Loucy (cell line): ENCODE results near the gene DIPK1A.

Source experiments
- CTCF ChIP-seq: fragments of 200-600 bp; sonication (generic); conservative IDR thresholded peaks from 2 replicates; pipeline ENCODE4 v1.5.1; 2014; ENCODE audit warnings: mild to moderate bottlenecking, antibody characterized with exemption, low read length
- EZH2phosphoT487 ChIP-seq: fragments of 200-600 bp; IDR thresholded peaks from 2 replicates; pipeline ENCODE4 v1.6.1; 2018; ENCODE audit warnings: antibody characterized with exemption, mild to moderate bottlenecking, moderate library complexity, borderline replicate concordance

- TF ChIP-seq CTCF: no peak
- TF ChIP-seq EZH2phosphoT487: no peak
Observed at GRCh38 chr1:92804721-92805201, 156.5 kb downstream of the DIPK1A start.
